Measurements from ENCODE around the gene SFMBT2.

SFMBT2 gene

GRCh38 chr10:7406712-7407333 lies 4.0 kb downstream of the SFMBT2 start:
- Histone ChIP-seq H3K27ac (ENCODE audit: low read length) (no peak overlapping the region), H3K4me3 (ENCODE audit: low read length) (no peak overlapping the region), H3K9ac (ENCODE audit: low read length) (no peak overlapping the region), H3K36me3 (replicated peaks; ENCODE audit: low read depth, low read length) (peaks cover 7% of the 10 kb centered on the region), H3K9me3 (ENCODE audit: insufficient read depth, low read length) (no peaks in the 10 kb centered on the region), H3K4me2 (ENCODE audit: low read length) (no peak overlapping the region), H4K20me1 (ENCODE audit: insufficient read depth, low read length) (peaks cover 48% of the 10 kb centered on the region), H2AFZ (ENCODE audit: low read depth, low read length) (no peak overlapping the region), H3K79me2 (ENCODE audit: low read length) (peaks cover 90% of the 10 kb centered on the region), H3K4me1 (ENCODE audit: low read length) (peaks cover 4% of the 10 kb centered on the region), H3K27me3 (ENCODE audit: low read depth, low read length) (no peaks in the 10 kb centered on the region)
- TF ChIP-seq EZH2phosphoT487 (IDR thresholded peaks at IDR 0.05; ENCODE audit: low read depth), result no peak
- no peak for TF ChIP-seq CTCF (IDR thresholded peaks at IDR 0.05; ENCODE audit: low read depth, low read length)

DNA sequence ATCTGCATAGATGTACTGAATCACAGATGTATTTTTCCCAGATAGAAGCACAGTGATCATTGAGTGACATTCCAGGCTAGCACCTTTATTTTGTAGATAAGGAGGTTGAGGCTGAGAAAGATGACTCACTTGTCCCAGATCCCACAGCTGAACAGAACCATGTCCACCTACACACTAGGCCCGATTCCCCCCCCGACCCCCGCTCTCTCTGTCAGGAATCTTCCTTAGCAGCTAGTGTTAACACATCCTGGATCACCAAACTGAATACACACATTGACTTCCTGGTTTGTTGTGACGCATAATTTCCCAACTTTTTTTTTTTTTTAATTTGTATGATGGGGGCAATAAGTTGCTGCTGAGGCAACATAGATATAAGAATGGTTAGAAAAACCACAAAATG lies 5.2 kb downstream of the SFMBT2 start:
- no peaks in the 10 kb centered on the region for H3K27me3 ChIP-seq (ENCODE audit: low read depth, low read length)
- no peak overlapping the region for H3K9ac ChIP-seq (ENCODE audit: low read length)
- no peak overlapping the region for H3K27ac ChIP-seq (ENCODE audit: low read length)
- H3K79me2 ChIP-seq (ENCODE audit: low read length), result peaks cover 100% of the 10 kb centered on the region
- H3K4me2 ChIP-seq (ENCODE audit: low read length), result no peak overlapping the region
- TF ChIP-seq CTCF (IDR thresholded peaks at IDR 0.05; ENCODE audit: low read depth, low read length) (no peak), EZH2phosphoT487 (IDR thresholded peaks at IDR 0.05; ENCODE audit: low read depth) (no peak)
- H3K4me1 ChIP-seq (ENCODE audit: low read length), result peaks cover 4% of the 10 kb centered on the region
- no peaks in the 10 kb centered on the region for H3K9me3 ChIP-seq (ENCODE audit: insufficient read depth, low read length)
- peaks cover 7% of the 10 kb centered on the region for H3K36me3 ChIP-seq (replicated peaks; ENCODE audit: low read depth, low read length)
- peaks cover 55% of the 10 kb centered on the region for H4K20me1 ChIP-seq (ENCODE audit: insufficient read depth, low read length)
- no peak overlapping the region for H2AFZ ChIP-seq (ENCODE audit: low read depth, low read length)
- H3K4me3 ChIP-seq (ENCODE audit: low read length), result no peak overlapping the region

GRCh38 chr10:7403620-7404019 lies 7.2 kb downstream of the SFMBT2 start:
- peaks cover 98% of the 10 kb centered on the region for H3K79me2 ChIP-seq (ENCODE audit: low read length)
- H3K4me2 ChIP-seq (ENCODE audit: low read length), result no peak overlapping the region
- peaks cover 68% of the 10 kb centered on the region for H4K20me1 ChIP-seq (ENCODE audit: insufficient read depth, low read length)

DNA sequence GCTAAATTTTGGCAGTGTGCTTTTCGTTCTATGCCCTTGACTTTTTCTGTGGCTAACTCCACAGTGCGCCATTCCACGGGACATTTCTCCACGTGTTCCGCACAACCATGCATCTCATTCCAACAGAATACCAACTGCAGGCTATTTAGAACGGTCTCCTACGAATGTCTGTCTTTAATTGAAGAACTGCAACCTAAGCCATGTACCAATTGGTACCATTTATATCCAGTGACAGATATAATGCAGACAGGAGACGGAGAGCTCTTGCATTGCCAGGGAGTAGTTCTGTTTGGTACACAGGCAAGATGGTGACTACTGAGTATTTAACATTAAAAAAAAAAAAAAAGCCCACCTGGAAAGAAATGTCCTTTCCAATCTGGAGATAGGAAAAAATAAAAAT lies 9.1 kb downstream of the SFMBT2 start:
- no peak overlapping the region for H2AFZ ChIP-seq (ENCODE audit: low read depth, low read length)
- H3K36me3 ChIP-seq (replicated peaks; ENCODE audit: low read depth, low read length), result peaks cover 7% of the 10 kb centered on the region
- TF ChIP-seq EZH2phosphoT487 (IDR thresholded peaks at IDR 0.05; ENCODE audit: low read depth) (no peak), CTCF (IDR thresholded peaks at IDR 0.05; ENCODE audit: low read depth, low read length) (no peak)
- H3K9me3 ChIP-seq (ENCODE audit: insufficient read depth, low read length), result no peaks in the 10 kb centered on the region
- H3K4me3 ChIP-seq (ENCODE audit: low read length), result no peak overlapping the region
- no peaks in the 10 kb centered on the region for H3K4me1 ChIP-seq (ENCODE audit: low read length)
- peaks cover 97% of the 10 kb centered on the region for H3K79me2 ChIP-seq (ENCODE audit: low read length)
- no peak overlapping the region for H3K4me2 ChIP-seq (ENCODE audit: low read length)
- H3K27ac ChIP-seq (ENCODE audit: low read length), result no peak overlapping the region
- no peak overlapping the region for H3K9ac ChIP-seq (ENCODE audit: low read length)
- peaks cover 61% of the 10 kb centered on the region for H4K20me1 ChIP-seq (ENCODE audit: insufficient read depth, low read length)
- H3K27me3 ChIP-seq (ENCODE audit: low read depth, low read length), result no peaks in the 10 kb centered on the region

More at GRCh38 chr10:7403620-7404019, 7.2 kb downstream of the SFMBT2 start:
- Histone ChIP-seq H3K9me3 (ENCODE audit: insufficient read depth, low read length) (no peaks in the 10 kb centered on the region), H3K4me1 (ENCODE audit: low read length) (peaks cover 4% of the 10 kb centered on the region), H3K9ac (ENCODE audit: low read length) (no peak overlapping the region), H3K4me3 (ENCODE audit: low read length) (no peak overlapping the region), H3K36me3 (replicated peaks; ENCODE audit: low read depth, low read length) (peaks cover 7% of the 10 kb centered on the region), H3K27me3 (ENCODE audit: low read depth, low read length) (no peaks in the 10 kb centered on the region), H3K27ac (ENCODE audit: low read length) (no peak overlapping the region), H2AFZ (ENCODE audit: low read depth, low read length) (no peak overlapping the region)
- no peak for TF ChIP-seq CTCF (IDR thresholded peaks at IDR 0.05; ENCODE audit: low read depth, low read length)
- TF ChIP-seq EZH2phosphoT487 (IDR thresholded peaks at IDR 0.05; ENCODE audit: low read depth), result no peak
